Esophagus squamous epithelium (tissue), 4 donors: Measurements from ENCODE around the gene TBC1D9.

Source experiments
- POLR2A ChIP-seq, 4 donors: fragments of 450-650 bp; IDR thresholded peaks; one replicate each; pipeline ENCODE4 v1.6.1; 2017; ENCODE audit warnings: antibody characterized with exemption in 4 of 4, mild to moderate bottlenecking in 4 of 4, moderate library complexity in 3 of 4
- TF ChIP-seq, protein P1 (sequence below), 6 experiments: fragments of 450-650 bp in 4 of 6; fragments of 200-600 bp in 2 of 6; sonication (generic) in 2 of 6; IDR thresholded peaks; one replicate each; pipeline ENCODE4 v1.5.1; 2016 to 2019; ENCODE audit warnings: antibody characterized with exemption in 6 of 6, mild to moderate bottlenecking in 4 of 6, moderate library complexity in 4 of 6

DNA sequence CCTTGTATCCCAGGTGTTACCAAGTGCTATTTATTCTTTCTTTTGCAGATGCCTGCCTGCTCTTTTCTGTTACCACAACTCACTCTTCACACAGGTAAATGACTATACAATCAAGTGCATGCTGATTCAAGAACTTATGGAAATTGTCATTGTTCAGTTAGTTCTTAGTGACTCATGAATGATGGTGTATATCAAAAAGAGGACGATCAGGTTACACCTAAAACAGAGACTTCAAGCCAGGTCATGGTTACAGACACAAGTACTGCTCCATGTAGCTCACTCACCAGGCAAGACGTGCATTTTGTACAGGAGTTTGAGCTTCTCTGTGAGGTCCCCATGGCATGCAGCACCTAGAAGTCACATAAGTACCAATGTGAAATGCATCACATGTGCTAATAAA is 128.2 kb downstream of the TBC1D9 start:
- TF ChIP-seq, protein P1, sequence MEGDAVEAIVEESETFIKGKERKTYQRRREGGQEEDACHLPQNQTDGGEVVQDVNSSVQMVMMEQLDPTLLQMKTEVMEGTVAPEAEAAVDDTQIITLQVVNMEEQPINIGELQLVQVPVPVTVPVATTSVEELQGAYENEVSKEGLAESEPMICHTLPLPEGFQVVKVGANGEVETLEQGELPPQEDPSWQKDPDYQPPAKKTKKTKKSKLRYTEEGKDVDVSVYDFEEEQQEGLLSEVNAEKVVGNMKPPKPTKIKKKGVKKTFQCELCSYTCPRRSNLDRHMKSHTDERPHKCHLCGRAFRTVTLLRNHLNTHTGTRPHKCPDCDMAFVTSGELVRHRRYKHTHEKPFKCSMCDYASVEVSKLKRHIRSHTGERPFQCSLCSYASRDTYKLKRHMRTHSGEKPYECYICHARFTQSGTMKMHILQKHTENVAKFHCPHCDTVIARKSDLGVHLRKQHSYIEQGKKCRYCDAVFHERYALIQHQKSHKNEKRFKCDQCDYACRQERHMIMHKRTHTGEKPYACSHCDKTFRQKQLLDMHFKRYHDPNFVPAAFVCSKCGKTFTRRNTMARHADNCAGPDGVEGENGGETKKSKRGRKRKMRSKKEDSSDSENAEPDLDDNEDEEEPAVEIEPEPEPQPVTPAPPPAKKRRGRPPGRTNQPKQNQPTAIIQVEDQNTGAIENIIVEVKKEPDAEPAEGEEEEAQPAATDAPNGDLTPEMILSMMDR (IDR thresholded peaks at IDR 0.05): no peak
- TF ChIP-seq POLR2A (IDR thresholded peaks at IDR 0.05): no peak
